NCI-H1048 (cell line): ENCODE results near the gene TRIM17.
A peak's percentile ranks its signal among the peaks of the same experiment; 100 is the strongest.
"Not testable (repeated sequence)": the region's sequence is repeated elsewhere in the genome, so short reads cannot be mapped to it uniquely, and the experiment has no call there.

ENCODE experiments used
- DNase-seq: peaks from one replicate; lab custom pipeline; 2025; lab: John Stamatoyannopoulos, UW

TRIM17 gene

GRCh38 chr1:228448372-228448771 lies 31.7 kb upstream of the TRIM17 start:
- DNase-seq: no peak

GRCh38 chr1:228446852-228447251 lies 30.2 kb upstream of the TRIM17 start:
- no peak for DNase-seq

- no peak for DNase-seq
Observed at GRCh38 chr1:228445843-228446650, 29.4 kb upstream of the TRIM17 start.

- DNase-seq: no peak
Observed at GRCh38 chr1:228445490-228445842, 28.8 kb upstream of the TRIM17 start.

- no peak for DNase-seq
Observed at GRCh38 chr1:228443395-228443794, 26.7 kb upstream of the TRIM17 start.

GRCh38 chr1:228440761-228441500 lies 24.3 kb upstream of the TRIM17 start:
- no peak for DNase-seq

GRCh38 chr1:228438266-228438665 lies 21.6 kb upstream of the TRIM17 start:
- no peak for DNase-seq

GRCh38 chr1:228437424-228437962 lies 20.8 kb upstream of the TRIM17 start:
- DNase-seq: no peak

GRCh38 chr1:228434689-228435088 lies 18.0 kb upstream of the TRIM17 start:
- DNase-seq: peak; percentile 56

- DNase-seq: not testable (repeated sequence)
Observed at GRCh38 chr1:228433337-228434053, 16.8 kb upstream of the TRIM17 start.

- no peak for DNase-seq
Observed at GRCh38 chr1:228430243-228430642, 13.6 kb upstream of the TRIM17 start.

- DNase-seq: no peak
Observed at GRCh38 chr1:228429698-228430097, 13.0 kb upstream of the TRIM17 start.

GRCh38 chr1:228429007-228429406 lies 12.3 kb upstream of the TRIM17 start:
- no peak for DNase-seq

GRCh38 chr1:228428412-228428811 lies 11.8 kb upstream of the TRIM17 start:
- no peak for DNase-seq

GRCh38 chr1:228426518-228427175 lies 10.0 kb upstream of the TRIM17 start:
- no peak for DNase-seq

- no peak for DNase-seq
Observed at GRCh38 chr1:228424685-228425660, 8.3 kb upstream of the TRIM17 start.

- no peak for DNase-seq
Observed at GRCh38 chr1:228423404-228424053, 6.9 kb upstream of the TRIM17 start.

- no peak for DNase-seq
Observed at GRCh38 chr1:228420968-228421826, 4.5 kb upstream of the TRIM17 start.

- DNase-seq: no peak
Observed at GRCh38 chr1:228417483-228418203, 982 bp upstream of the TRIM17 start.
